ENCODE results near the gene DEPP1. TPM values are rescaled to one million over a fixed set of nuclear protein-coding genes. Genes with fewer than 3 reads are reported as not detected.
A peak's percentile ranks its signal among the peaks of the same experiment; 100 is the strongest.

DEPP1 gene
- total and polyA plus RNA-seq, 2 of the 13 experiments (the other 11 are each of a cell fraction or from before 2014, with no cell fraction given) = 14.8 to 270 TPM

GRCh38 chr10:44935201-44935965 is 43.2 kb downstream of the DEPP1 start (continued):
- TF ChIP-seq POGZ (CRISPR knock-in tag; IDR thresholded peaks at IDR 0.05) (peak; percentile 57; the same call in 1 of the 2 replicates), TRIM22 (IDR thresholded peaks at IDR 0.05) (no peak), GFI1 (CRISPR knock-in tag; IDR thresholded peaks at IDR 0.05; ENCODE audit: borderline replicate concordance) (no peak), HMGXB3 (CRISPR knock-in tag; IDR thresholded peaks at IDR 0.05; ENCODE audit: borderline replicate concordance) (no peak), ZFP90 (CRISPR knock-in tag; IDR thresholded peaks at IDR 0.05; ENCODE audit: borderline replicate concordance) (0 out of 2 replicates have a peak, but pooled peaks have one; percentile 33), SP5 (CRISPR knock-in tag; IDR thresholded peaks at IDR 0.05; ENCODE audit: borderline replicate concordance, low read depth) (0 out of 2 replicates have a peak, but pooled peaks have one; percentile 9), NFE2 (CRISPR knock-in tag; IDR thresholded peaks at IDR 0.05) (no peak)
- TF ChIP-seq, protein P1, sequence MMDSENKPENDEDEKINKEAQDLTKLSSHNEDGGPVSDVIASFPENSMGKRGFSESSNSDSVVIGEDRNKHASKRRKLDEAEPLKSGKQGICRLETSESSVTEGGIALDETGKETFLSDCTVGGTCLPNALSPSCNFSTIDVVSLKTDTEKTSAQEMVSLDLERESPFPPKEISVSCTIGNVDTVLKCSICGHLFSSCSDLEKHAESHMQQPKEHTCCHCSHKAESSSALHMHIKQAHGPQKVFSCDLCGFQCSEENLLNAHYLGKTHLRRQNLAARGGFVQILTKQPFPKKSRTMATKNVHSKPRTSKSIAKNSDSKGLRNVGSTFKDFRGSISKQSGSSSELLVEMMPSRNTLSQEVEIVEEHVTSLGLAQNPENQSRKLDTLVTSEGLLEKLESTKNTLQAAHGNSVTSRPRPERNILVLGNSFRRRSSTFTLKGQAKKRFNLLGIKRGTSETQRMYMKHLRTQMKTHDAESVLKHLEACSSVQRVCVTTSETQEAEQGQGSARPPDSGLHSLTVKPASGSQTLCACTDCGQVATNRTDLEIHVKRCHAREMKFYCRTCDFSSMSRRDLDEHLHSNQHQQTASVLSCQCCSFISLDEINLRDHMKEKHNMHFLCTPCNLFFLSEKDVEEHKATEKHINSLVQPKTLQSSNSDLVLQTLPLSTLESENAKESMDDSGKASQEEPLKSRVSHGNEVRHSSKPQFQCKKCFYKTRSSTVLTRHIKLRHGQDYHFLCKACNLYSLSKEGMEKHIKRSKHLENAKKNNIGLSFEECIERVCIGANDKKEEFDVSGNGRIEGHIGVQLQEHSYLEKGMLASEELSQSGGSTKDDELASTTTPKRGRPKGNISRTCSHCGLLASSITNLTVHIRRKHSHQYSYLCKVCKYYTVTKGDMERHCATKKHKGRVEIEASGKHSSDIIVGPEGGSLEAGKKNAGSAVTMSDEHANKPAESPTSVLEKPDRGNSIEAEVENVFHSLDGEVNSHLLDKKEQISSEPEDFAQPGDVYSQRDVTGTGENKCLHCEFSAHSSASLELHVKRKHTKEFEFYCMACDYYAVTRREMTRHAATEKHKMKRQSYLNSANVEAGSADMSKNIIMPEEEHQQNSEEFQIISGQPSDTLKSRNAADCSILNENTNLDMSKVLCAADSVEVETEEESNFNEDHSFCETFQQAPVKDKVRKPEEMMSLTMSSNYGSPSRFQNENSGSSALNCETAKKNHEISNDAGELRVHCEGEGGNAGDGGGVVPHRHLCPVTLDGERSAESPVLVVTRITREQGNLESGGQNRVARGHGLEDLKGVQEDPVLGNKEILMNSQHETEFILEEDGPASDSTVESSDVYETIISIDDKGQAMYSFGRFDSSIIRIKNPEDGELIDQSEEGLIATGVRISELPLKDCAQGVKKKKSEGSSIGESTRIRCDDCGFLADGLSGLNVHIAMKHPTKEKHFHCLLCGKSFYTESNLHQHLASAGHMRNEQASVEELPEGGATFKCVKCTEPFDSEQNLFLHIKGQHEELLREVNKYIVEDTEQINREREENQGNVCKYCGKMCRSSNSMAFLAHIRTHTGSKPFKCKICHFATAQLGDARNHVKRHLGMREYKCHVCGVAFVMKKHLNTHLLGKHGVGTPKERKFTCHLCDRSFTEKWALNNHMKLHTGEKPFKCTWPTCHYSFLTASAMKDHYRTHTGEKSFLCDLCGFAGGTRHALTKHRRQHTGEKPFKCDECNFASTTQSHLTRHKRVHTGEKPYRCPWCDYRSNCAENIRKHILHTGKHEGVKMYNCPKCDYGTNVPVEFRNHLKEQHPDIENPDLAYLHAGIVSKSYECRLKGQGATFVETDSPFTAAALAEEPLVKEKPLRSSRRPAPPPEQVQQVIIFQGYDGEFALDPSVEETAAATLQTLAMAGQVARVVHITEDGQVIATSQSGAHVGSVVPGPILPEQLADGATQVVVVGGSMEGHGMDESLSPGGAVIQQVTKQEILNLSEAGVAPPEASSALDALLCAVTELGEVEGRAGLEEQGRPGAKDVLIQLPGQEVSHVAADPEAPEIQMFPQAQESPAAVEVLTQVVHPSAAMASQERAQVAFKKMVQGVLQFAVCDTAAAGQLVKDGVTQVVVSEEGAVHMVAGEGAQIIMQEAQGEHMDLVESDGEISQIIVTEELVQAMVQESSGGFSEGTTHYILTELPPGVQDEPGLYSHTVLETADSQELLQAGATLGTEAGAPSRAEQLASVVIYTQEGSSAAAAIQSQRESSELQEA (CRISPR knock-in tag; IDR thresholded peaks at IDR 0.05; ENCODE audit: not compliant biosample characterization) = peak; percentile 48
- TF ChIP-seq, protein P2, sequence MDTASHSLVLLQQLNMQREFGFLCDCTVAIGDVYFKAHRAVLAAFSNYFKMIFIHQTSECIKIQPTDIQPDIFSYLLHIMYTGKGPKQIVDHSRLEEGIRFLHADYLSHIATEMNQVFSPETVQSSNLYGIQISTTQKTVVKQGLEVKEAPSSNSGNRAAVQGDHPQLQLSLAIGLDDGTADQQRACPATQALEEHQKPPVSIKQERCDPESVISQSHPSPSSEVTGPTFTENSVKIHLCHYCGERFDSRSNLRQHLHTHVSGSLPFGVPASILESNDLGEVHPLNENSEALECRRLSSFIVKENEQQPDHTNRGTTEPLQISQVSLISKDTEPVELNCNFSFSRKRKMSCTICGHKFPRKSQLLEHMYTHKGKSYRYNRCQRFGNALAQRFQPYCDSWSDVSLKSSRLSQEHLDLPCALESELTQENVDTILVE (CRISPR knock-in tag; IDR thresholded peaks at IDR 0.05) = peak; percentile 82
